Amniotic stem cell (primary cell): ENCODE results near the gene ME3.

Experiments
- DNase-seq: peaks from one replicate; lab custom pipeline; 2025; lab: John Stamatoyannopoulos, UW

Gene ME3

DNA sequence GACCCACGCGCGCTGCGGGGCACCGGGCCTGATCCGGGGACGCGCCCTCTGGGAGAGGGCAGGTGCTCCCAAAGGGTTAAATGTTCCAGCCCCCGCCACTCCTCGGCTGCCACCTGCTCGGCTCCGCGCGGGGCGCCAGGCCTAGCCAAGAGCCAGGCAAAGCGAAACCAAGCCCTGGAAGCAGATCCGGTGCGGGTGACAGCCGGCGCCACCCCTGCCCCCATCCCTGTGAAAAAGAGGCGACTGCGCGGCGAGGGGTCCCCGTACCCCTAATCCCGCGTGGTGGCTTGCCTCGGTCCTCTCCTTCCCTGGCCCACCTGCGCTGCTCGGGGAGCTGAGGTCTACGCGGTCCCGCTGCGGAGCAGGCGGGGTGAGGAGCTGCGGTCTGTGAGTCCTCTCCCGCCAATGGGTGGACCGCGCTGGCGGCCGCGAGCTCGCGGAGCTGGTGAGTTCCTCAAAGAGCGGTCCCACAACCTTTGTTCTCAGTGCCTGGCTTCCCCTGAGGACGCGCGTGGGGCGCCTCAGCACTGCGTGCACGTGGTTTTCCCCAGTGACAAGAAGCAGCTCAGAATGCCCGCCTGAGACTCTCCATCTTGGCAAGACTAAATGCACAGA, at the start of gene ME3:
Gene ME3 (minus strand): TSS at position 610 of the 615 bp plus-strand sequence.
- no peak for DNase-seq

- no peak for DNase-seq
These were observed 49.6 kb upstream of the ME3 start for GRCh38 chr11:86722006-86722405.

DNA sequence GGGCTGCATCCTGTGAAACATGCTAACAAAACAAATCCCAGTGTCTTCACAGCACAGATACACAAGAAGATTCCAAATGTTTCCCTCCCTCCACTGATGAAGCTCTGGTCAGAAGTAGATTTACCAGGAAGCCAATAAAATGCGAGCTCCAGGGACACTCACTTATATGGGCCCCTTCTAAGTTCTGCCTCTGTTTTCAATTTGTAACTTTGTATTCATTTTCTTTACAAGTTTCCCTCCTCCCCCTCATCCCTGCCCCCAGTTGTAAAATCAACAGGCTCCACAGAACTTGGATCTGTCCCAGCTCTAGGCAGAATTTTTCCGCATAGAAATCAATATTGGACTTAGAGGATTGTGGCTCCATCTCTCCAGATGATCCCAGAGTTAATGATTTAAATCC, 48.1 kb upstream of the ME3 start:
- DNase-seq, result no peak

GRCh38 chr11:86719781-86720463, 47.5 kb upstream of the ME3 start:
- DNase-seq, result peak; percentile 29

DNA sequence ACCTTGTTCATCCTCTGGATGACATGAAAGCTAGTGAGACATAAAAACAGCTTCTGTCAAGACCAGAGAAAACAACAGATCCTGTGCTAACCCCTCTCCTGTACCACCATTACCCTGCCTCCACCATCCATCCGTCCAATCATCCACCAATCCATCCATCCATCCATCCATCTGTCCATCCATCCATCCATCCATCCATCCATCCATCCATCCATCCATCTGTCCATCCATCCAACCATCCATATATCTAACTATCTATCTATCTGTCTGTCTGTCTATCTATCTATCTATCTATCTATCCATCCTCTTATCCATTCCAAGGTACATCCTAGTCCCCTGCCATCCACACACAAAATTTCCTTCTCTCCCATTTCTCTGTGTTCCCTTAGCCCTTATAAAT, 46.6 kb upstream of the ME3 start:
- DNase-seq, result no peak

DNA sequence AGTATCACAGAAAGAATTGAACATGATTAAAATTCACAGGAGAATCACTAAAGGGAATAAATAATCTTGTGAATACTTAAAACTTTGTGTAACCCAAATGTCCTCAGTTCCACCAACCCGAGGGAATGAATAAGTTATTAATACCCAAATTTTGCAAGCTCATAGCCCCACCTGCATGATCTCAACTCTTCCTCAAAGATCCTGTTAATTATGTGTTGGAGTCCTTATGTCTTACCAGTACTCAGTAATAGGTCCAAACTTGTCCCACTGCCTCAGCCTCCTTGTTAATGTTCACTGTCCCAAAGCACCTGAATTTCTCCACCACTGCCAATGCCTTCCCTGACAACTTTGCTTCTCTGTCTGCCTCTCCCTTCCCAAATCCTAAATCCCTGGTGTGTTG, 46.1 kb upstream of the ME3 start:
- no peak for DNase-seq

- DNase-seq, result no peak
These were observed 45.5 kb upstream of the ME3 start for GRCh38 chr11:86717817-86718501.

GRCh38 chr11:86715611-86716010, 43.2 kb upstream of the ME3 start:
- DNase-seq, result no peak

DNA sequence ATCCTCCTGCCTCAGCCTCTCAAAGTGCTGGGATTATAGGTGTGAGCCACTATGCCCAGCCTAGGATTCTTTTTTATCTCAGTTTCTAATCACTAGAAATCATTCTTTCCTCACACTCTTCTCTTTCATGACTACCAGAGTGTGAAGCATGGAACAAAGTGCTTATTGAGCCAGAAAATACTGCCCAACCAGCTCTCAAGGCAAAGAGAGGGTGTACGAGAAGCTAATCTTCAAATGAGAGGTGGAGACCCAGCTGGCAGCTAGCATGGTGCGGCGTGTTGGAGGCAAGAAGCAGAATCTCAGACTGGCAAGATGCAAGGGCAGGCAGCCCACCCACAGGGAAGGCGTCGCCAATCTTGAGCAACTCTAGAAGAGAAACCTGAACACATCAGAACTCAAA, 41.1 kb upstream of the ME3 start:
- DNase-seq, result no peak

- DNase-seq, result no peak
These were observed 38.5 kb upstream of the ME3 start for GRCh38 chr11:86710936-86711335.

DNA sequence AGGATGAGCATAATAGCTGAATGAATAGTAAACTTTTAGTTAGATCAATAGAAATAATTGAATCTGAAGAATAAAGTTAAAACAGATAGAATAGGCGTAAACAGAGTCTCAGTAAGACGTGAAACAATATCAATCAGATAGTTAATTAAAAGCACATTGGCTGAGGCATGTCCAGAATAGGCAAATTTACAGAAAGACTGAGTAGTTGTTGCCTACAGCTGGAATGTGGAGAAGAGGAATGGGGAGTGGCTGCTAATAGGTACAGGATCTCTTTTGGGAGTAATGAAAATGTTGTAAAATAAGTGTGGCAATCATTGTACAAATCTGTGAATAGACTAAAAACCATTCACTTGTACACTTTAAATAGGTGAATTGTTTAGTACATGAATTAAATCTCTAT, 36.3 kb upstream of the ME3 start:
- no peak for DNase-seq

DNA sequence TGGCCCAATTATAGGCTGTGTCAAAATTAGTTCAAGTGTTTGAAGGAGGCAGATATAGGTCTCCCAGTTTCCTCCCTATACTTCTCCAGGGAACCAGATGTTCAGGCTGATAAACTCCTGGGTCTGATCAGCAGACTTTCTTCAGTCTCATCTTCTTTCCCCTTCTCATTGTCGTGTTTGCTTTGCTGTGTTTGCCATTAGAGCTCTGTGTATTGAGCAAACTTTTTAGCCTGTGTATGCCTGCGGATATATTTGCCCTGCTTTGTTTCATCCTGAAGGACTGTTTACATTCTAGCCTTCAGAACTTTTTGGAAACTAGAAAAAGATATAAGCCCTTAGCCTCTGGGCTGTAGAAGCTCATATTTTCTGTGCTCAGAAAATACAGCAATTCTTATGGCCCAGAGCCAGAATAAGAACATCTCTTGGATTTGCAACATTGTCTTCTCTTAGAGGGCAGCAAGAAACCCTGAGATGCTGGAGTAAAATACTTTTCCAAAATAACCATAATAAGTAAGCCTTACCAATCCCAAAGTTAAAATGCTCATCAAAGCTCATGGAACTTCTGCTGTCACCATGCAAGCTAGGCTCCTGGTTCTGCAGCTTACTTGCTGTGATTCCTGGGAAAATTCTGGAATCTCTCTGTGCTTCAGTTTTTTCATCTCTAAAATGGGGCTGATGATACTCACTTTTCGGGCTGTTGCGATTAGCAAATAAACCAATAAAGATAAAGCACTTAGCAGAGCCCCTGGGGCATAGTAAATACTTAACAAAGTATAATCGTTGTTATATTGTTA, 34.1 kb upstream of the ME3 start:
- no peak for DNase-seq

GRCh38 chr11:86704710-86705109, 32.3 kb upstream of the ME3 start:
- DNase-seq, result no peak

DNA sequence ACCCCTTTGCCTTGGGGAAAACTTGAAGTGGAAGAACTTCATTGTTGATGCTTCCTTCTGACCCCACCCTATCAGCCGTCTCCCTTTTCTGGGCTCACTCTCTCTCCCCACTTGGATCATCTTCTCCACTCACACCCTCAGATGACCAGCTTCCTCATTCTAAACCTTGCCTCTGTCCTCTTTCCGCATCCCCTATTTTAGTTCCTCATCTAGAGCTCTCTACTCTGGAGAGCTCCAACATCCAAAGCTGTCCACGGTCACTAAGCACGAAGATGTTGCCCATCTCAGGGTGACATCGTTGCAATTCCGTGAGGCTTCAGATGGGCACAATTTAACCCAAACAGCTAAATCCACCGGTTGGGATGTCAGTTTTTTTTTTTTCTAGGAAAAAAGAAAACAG, 31.6 kb upstream of the ME3 start:
- DNase-seq, result no peak

- no peak for DNase-seq
These were observed 30.0 kb upstream of the ME3 start for GRCh38 chr11:86702220-86702983.

DNA sequence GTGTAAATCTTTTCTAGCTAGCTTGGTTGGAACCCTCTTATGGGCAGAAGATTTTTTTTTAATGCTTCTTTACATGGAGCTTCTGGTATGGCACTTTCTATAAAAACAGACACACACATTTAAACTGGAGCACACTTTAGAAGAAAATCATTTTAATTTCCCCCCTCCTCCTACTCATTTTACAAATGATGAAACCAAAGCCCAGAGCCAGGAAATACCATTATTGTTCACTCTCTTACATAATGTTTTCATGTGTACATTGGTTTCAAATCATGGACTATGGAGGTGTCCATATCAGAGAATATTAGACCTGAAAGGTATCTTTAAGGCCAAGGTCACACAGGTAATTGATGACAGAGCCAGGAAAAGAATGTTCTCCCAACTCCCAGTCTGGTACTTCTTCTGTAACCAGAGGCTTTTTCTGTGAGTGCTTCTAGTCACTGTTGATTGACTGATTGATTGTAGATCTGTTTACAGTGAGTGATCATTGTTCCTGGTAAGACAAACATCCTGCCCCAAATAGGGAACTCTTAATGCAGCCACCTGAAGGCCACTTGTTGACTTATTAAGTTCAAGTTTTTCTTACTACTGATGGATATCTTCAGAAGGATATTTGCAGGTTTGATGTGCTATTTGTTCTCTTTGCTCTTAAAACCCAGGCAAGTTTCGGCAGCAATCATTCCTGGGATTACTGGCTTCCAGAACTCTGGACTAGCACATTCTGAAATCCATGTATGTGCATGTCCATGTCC, 26.8 kb upstream of the ME3 start:
- no peak for DNase-seq

DNA sequence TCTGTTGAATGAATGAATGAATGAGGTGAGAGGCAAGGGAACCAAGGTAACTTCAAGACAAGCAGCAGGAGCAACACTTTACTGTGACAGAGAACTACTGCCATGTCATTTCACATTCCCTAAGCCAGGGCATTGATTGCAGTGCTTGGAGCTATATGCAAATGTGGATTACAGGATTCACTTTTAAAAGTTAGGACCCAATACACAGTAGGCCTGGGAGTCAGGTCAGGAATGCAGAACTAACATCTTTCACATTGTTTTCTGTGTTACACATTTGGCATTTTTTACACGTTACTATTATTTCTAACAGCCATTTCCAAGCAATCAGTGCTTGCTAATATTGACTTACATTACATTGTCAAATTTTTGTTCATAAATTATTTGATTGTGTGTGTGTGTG, 26.2 kb upstream of the ME3 start:
- no peak for DNase-seq

GRCh38 chr11:86696451-86696850, 24.0 kb upstream of the ME3 start:
- no peak for DNase-seq

- peak; percentile 72 for DNase-seq
These were observed 23.6 kb upstream of the ME3 start for GRCh38 chr11:86696004-86696403.

DNA sequence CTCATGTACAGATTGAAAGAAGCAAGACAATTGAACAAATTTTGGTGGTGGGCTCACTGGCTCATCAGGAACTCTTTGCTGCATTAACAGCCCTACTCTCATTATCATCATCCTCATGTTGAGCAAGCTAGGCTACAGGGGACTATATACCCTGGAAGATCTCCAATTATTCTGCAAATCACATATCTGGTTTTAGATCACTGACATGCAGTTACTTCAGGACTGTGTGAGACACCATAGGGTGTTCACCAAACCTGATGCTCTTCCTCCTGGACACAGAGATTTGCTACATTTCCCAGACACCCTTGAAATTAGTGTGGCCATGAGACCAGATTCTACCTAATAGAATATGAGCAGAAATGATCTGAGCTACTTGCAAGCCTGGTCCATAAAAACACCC, 23.0 kb upstream of the ME3 start:
- DNase-seq, result no peak

- no peak for DNase-seq
These were observed 21.1 kb upstream of the ME3 start for GRCh38 chr11:86693518-86693917.
